ENCODE data around the gene LRAT.

- TF ChIP-seq, protein P1, sequence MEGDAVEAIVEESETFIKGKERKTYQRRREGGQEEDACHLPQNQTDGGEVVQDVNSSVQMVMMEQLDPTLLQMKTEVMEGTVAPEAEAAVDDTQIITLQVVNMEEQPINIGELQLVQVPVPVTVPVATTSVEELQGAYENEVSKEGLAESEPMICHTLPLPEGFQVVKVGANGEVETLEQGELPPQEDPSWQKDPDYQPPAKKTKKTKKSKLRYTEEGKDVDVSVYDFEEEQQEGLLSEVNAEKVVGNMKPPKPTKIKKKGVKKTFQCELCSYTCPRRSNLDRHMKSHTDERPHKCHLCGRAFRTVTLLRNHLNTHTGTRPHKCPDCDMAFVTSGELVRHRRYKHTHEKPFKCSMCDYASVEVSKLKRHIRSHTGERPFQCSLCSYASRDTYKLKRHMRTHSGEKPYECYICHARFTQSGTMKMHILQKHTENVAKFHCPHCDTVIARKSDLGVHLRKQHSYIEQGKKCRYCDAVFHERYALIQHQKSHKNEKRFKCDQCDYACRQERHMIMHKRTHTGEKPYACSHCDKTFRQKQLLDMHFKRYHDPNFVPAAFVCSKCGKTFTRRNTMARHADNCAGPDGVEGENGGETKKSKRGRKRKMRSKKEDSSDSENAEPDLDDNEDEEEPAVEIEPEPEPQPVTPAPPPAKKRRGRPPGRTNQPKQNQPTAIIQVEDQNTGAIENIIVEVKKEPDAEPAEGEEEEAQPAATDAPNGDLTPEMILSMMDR (IDR thresholded peaks at IDR 0.05): no peak
- TF ChIP-seq POLR2A (IDR thresholded peaks at IDR 0.05): no peak
These were observed 21.5 kb upstream of the LRAT start for GRCh38 chr4:154722262-154722661.
